Heart left ventricle (tissue), 16 donors: Measurements from ENCODE around the gene TBC1D2. TPM values are rescaled to one million over a fixed set of nuclear protein-coding genes. Genes with fewer than 3 reads are reported as not detected.
"Not testable (repeated sequence)": the region's sequence is repeated elsewhere in the genome, so short reads cannot be mapped to it uniquely, and the experiment has no call there.

Experiments
- ATAC-seq, 4 donors: fragments of 200-7000 bp; cut with Tn5 transposase; one replicate each; pipeline ENCODE4 v1.9.1; 2020 to 2022; ENCODE audit warnings: moderate library complexity in 4 of 4, mild to moderate bottlenecking in 3 of 4, moderate number of reproducible peaks in 1 of 4
- DNase-seq, 5 donors: peaks; one replicate each; pipeline ENCODE4 v3.0.0-alpha.2; 2020
- H3K27ac ChIP-seq, 12 donors: fragments of 200-600 bp; sonication (generic) in 4 of 12; one replicate each; pipeline versions ENCODE4 v1.5.0 to v1.8.0; 2016 to 2022; ENCODE audit warnings: mild to moderate bottlenecking in 2 of 12
- H3K27me3 ChIP-seq, 9 donors: fragments of 200-600 bp; sonication (generic) in 2 of 9; one replicate each; pipeline versions ENCODE4 v1.5.1 to v1.8.0; 2016 to 2022; ENCODE audit warnings: mild to moderate bottlenecking in 3 of 9
- H3K36me3 ChIP-seq, 9 donors: fragments of 200-600 bp; sonication (generic) in 2 of 9; one replicate each; pipeline versions ENCODE4 v1.5.0 to v1.8.0; 2018 to 2022; ENCODE audit warnings: mild to moderate bottlenecking in 2 of 9
- H3K4me1 ChIP-seq, 12 donors: fragments of 200-600 bp; sonication (generic) in 4 of 12; one replicate each; pipeline versions ENCODE4 v1.5.0 to v1.8.0; 2016 to 2022; ENCODE audit warnings: mild to moderate bottlenecking in 3 of 12
- H3K4me3 ChIP-seq, 12 donors: fragments of 200-600 bp; sonication (generic) in 4 of 12; one replicate each; pipeline versions ENCODE4 v1.5.0 to v1.8.0; 2017 to 2022; ENCODE audit warnings: mild to moderate bottlenecking in 9 of 12, moderate library complexity in 4 of 12
- H3K9me3 ChIP-seq, 12 donors: fragments of 200-600 bp; sonication (generic) in 4 of 12; one replicate each; pipeline versions ENCODE4 v1.5.0 to v1.8.0; 2016 to 2022; ENCODE audit warnings: mild to moderate bottlenecking in 1 of 12
- CTCF ChIP-seq, 12 donors: fragments of 200-600 bp; sonication (generic) in 4 of 12; IDR thresholded peaks; one replicate each; pipeline versions ENCODE4 v1.5.0 to v1.8.0; 2018 to 2022; ENCODE audit warnings: antibody characterized with exemption in 12 of 12, mild to moderate bottlenecking in 5 of 12
- POLR2A ChIP-seq, 2 donors: fragments of 450-650 bp; IDR thresholded peaks; one replicate each; pipeline ENCODE4 v1.6.1; 2017; ENCODE audit warnings: antibody characterized with exemption in 2 of 2, mild to moderate bottlenecking in 2 of 2, moderate library complexity in 2 of 2
- WGBS, 4 donors: extraction: QIAGEN DNeasy Blood & Tissue Kit in 2 of 4; methylation state at CpG; one replicate each; pipeline versions ENCODE4 v1.1.5 to v1.1.7; 2013 to 2018; 5-methylcytosine and 5-hydroxymethylcytosine counted together
- intact Hi-C, 10 donors: fragments of 100-400 bp; cut with DNase I; formaldehyde crosslinking; loops; one replicate each; pipeline versions ENCODE4 v1.11.1 to v1.14.2; 2022
- polyA plus RNA-seq, 2 donors: library from polyadenylated mRNA; stranded (reverse); fragments of 200-250 nt; gene quantifications; one replicate each; pipeline ENCODE4 v1.2.3, GENCODE V29; 2013
- total RNA-seq, 9 donors: library from RNA; depleted of rRNA in 2 of 9; stranded (reverse); fragments of >200 nt in 2 of 9; fragmentation: NEBNext Ultra II Directional in 3 of 9; extraction: Animal tissue kit (Norgen Biotek cat#: 25700) in 3 of 9; gene quantifications; one replicate each; pipeline versions ENCODE4 v1.1.0 to v1.2.4, GENCODE V29; 2016 to 2023
- donor health status: ischemic (EF 13 %, LVEDD 7.1; RV severe dilation, severe dysfunction).
- donor health status: healthy with polysubstance abuse.
- donor health status: DM: no; HTN: yes; CAD: no.
- donor health status: DM: no; HTN: no; CAD: no.
- donor health status: ischemic (EF 25% LVEDD 6.9; RV normal size, moderate dysfunction).
- donor health status: ischemic (EF 25% LVEDD 5.7; RV mildly dilated, moderate dysfunction).
- donor health status: healthy.
- donor health status: DM: yes; HTN: yes; CAD: no.
- donor health status: ischemic (EF 35%, LVEDD 5.7; RV mildly dilated, moderate dysfunction).
- donor health status: nonischemic (EF 11% LVEDD 7.7; RV severe dilation, severe dysfunction).
- donor health status: DM: yes; HTN: yes; CAD: no.
- donor health status: PGD.
- donor health status: ischemic (EF 29% LVEDD 5.4; RV normal size, mild dysfunction).
- donor health status: nonischemic (EF 23%, LVEDD 6.1; RV moderate dilation, normal function).

TBC1D2 gene
- total and polyA plus RNA-seq, 11 donors = 1.1 to 9.4 (median 2.2) TPM

GRCh38 chr9:98288881-98289280 is 33.4 kb upstream of the TBC1D2 start:
- Histone ChIP-seq H3K4me1 (no peaks in the 10 kb centered on the region), H3K27me3 (peaks cover 0 to 18% (median 0%) of the 10 kb centered on the region in 9 donors), H3K36me3 (no peaks in the 10 kb centered on the region), H3K9me3 (no peaks in the 10 kb centered on the region), H3K4me3 (no peak overlapping the region), H3K27ac (no peak overlapping the region)
- TF ChIP-seq CTCF (IDR thresholded peaks at IDR 0.05) (no peak), POLR2A (IDR thresholded peaks at IDR 0.05) (no peak)
- 50 to 72% (median 66%) methylated on average over 1 to 5 of the region's 5 CpGs for WGBS, 4 donors
- DNase-seq (no peak), ATAC-seq (peak in 1 of 4 donors; percentile 12)
- intact Hi-C loops = no loop called here

- no peaks in the 10 kb centered on the region for H3K9me3 ChIP-seq
- intact Hi-C loops = no loop called here
- no peak overlapping the region for H3K4me3 ChIP-seq
- no peak for TF ChIP-seq CTCF (IDR thresholded peaks at IDR 0.05)
- TF ChIP-seq POLR2A (IDR thresholded peaks at IDR 0.05) = no peak
- H3K27ac ChIP-seq = no peak overlapping the region
- no peaks in the 10 kb centered on the region for H3K36me3 ChIP-seq
- peaks cover 0 to 21% (median 0%) of the 10 kb centered on the region in 9 donors for H3K27me3 ChIP-seq
- no peak for DNase-seq
- WGBS, 4 donors = 94 to 97% (median 96%) methylated on average over 4 of the region's 4 CpGs
- no peak for ATAC-seq
- H3K4me1 ChIP-seq = no peaks in the 10 kb centered on the region
Observed at GRCh38 chr9:98287384-98287783, 31.9 kb upstream of the TBC1D2 start.

- Histone ChIP-seq H3K27me3 (peaks cover 0 to 33% (median 0%) of the 10 kb centered on the region in 9 donors), H3K4me3 (no peak overlapping the region), H3K9me3 (no peaks in the 10 kb centered on the region), H3K4me1 (no peaks in the 10 kb centered on the region), H3K36me3 (no peaks in the 10 kb centered on the region), H3K27ac (no peak overlapping the region)
- DNase-seq (no peak), ATAC-seq (no peak)
- 68 to 79% (median 71%) methylated on average over 4 of the region's 4 CpGs for WGBS, 4 donors
- intact Hi-C loops = no loop called here
- TF ChIP-seq POLR2A (IDR thresholded peaks at IDR 0.05) (no peak), CTCF (IDR thresholded peaks at IDR 0.05) (no peak)
Observed at GRCh38 chr9:98285446-98285845, 30.0 kb upstream of the TBC1D2 start.

GRCh38 chr9:98284754-98285153 is 29.3 kb upstream of the TBC1D2 start:
- WGBS, 4 donors = 65 to 73% (median 70%) methylated on average over 3 of the region's 3 CpGs
- Histone ChIP-seq H3K4me3 (no peak overlapping the region), H3K4me1 (no peaks in the 10 kb centered on the region), H3K9me3 (no peaks in the 10 kb centered on the region), H3K27ac (no peak overlapping the region), H3K27me3 (peaks cover 0 to 39% (median 0%) of the 10 kb centered on the region in 9 donors), H3K36me3 (no peaks in the 10 kb centered on the region)
- intact Hi-C loops = no loop called here
- TF ChIP-seq POLR2A (IDR thresholded peaks at IDR 0.05) = no peak
- TF ChIP-seq CTCF (IDR thresholded peaks at IDR 0.05) = no peak
- DNase-seq (no peak), ATAC-seq (no peak)

GRCh38 chr9:98283143-98283542 is 27.7 kb upstream of the TBC1D2 start:
- H3K27ac ChIP-seq, H3K36me3 ChIP-seq, intact Hi-C loops, ATAC-seq, H3K9me3 ChIP-seq, H3K4me3 ChIP-seq, H3K4me1 ChIP-seq, DNase-seq: not testable (repeated sequence)
- H3K27me3 ChIP-seq = peaks cover 0 to 41% (median 5%) of the 10 kb centered on the region in 9 donors
- WGBS, 4 donors = 80 to 86% (median 84%) methylated on average over 7 of the region's 7 CpGs
